ENCODE results near the gene ADCK1.
"Not testable (repeated sequence)": the region's sequence is repeated elsewhere in the genome, so short reads cannot be mapped to it uniquely, and the experiment has no call there.

ADCK1 gene

DNA sequence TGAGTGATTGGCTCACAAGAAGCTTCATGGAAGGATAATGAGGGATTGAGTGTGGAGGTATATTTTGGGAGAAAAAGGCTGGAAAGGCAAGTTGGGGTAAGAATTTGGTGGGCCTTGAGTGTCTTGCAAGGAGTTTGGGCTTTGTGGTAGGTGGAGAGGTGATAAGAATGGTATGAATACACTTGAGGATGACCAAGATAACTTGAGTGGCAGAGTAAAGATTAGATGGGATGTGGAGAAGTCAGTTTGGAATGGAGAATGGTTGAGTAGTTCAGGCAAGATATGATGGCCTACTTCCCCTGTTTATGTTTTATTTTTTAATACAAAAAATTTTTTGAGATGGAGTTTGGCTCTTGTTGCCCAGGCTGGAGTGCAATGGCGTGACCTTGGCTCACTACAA, 9.1 kb downstream of the ADCK1 start:
- no peak for DNase-seq

- no peak for DNase-seq
Observed at GRCh38 chr14:77812028-77812427, 12.1 kb downstream of the ADCK1 start.

- not testable (repeated sequence) for DNase-seq
Observed at GRCh38 chr14:77812682-77813081, 12.8 kb downstream of the ADCK1 start.

DNA sequence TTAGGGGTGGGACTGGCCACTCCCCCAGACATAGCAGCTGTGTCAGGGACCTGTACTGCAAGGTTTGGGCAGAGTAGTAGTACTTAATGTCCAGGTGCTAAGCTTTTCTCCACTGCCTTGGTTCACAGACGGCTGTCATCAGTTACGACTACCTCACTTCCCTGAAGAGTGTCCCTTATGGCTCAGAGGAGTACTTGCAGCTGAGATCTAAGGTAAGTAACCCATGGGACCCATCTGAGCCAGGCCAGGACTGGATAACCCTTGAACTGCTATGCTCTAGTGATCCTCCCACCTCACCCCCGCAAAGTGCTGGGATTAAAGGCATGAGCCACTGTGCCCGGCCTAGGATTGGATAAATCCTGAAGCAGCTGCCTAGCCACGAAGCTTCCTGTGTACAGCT, 22.4 kb downstream of the ADCK1 start:
- DNase-seq, result no peak

DNA sequence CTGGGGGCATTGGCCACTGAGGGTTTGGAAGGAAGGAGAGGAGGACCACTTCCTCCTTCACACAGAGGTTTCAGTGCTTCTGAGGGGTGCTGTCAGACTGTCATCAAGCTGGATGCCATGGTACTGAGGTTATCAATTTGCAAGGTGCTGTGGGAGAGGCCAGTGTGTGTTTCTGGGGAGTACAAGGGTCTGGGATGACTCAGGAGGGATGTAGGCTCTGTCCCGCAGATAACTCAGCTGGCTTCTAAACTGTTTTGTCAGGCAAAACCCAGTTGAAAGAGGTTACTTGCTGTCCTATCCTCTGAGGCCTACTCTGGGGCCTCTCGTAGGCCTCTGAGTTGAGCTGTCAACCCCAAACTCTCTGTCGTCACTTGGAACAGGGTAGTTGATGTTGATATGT, 22.8 kb downstream of the ADCK1 start:
- no peak for DNase-seq

GRCh38 chr14:77823378-77823777, 23.5 kb downstream of the ADCK1 start:
- no peak for DNase-seq

- no peak for DNase-seq
Observed at GRCh38 chr14:77825895-77826519, 26.1 kb downstream of the ADCK1 start.

- DNase-seq, result no peak
Observed at GRCh38 chr14:77830692-77831091, 30.8 kb downstream of the ADCK1 start.

DNA sequence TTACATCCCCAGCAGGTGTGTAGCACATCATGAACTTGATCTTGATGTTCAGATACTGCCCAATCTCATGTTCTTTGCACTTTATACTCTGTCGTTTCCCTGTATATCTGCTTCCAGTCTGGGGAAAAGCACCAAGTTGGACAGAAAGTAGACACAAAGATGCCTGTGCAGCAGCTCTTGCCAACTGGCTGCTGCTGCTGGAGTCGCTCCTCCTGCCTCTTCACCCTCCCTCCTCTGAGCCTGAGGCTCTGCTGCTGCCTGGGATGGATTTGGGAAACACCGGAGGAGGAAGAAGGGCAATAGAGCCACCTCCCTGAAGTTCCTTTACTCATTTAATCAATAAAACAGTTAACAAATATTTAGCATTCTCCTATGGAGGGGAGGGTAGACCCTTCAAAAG, 32.4 kb downstream of the ADCK1 start:
- DNase-seq, result no peak

- no peak for DNase-seq
Observed at GRCh38 chr14:77837926-77838325, 38.0 kb downstream of the ADCK1 start.

DNA sequence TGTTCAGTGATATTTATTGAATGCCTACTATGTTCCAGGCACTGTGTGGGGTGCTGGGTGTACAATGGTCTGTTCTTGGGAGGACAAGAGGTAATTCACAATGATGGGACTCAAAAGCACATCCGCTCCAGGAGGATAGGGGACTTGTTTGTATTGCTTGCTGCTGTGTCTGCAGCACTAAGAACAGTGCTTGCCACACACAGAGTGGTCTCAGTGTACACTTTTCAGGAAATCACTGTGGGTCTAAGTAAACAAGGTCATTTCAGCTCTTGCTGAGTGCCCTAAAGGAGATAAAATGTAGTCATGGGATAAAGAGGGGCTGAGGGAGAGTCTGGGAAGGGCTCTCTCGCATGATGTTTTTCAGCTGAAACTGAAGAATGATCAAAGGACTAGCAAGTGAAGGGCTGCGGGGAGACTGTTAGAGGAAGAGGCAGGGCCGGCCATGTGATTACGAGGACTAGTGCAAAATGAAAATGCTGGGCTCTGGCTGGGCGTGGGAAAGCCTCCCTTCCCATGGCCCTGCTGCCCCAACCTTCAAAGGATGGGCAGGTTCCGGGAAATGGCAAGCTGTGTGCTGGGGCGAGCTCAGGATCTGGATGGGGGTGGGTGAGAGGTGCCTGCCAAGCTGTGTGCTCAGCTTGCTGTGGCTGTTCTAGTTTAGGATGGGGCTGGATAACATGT, 39.1 kb downstream of the ADCK1 start:
- no peak for DNase-seq

- no peak for DNase-seq
Observed at GRCh38 chr14:77843195-77843594, 43.3 kb downstream of the ADCK1 start.

DNA sequence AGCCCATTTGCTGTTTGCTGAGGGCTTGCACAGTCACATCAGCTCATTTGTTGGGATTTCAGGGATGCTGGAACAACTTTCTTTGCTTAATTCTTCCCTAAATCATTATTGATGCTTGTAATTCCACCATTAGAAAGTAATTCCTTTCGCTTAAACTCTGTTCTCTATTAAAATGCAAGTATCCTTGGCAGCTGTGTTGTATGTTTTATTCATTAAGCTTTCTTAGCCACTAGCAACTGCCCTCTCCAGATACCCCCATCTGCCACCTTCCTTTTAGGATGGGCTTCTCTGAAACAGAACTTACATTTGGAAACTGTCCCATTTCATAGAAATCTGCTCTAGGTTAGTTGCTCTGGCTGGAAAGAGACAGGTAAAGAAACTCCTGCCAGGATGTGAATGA, 43.7 kb downstream of the ADCK1 start:
- DNase-seq, result no peak

DNA sequence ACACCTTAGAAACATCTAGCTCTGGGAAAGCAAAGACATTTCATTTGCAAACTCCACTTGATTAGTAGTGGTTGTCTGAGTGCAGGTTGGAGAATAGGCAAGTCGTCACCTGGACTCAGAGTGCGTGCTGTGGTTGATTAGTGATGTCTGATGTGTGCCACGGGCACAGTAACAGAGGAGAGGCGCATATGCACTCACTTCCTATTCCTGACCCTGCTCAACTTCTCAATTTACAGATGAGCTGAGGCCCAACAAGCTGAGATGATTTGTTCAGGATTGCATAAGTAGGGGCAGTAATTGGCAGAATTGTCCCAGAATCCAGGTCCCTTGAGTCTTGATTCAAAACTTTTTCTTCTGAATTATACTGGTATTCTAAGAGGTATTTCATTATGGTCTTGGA, 44.9 kb downstream of the ADCK1 start:
- DNase-seq, result peak; percentile 13 to 15

GRCh38 chr14:77848031-77848430, 48.1 kb downstream of the ADCK1 start:
- DNase-seq, result no peak

GRCh38 chr14:77849711-77850110, 49.8 kb downstream of the ADCK1 start:
- DNase-seq, result no peak

DNA sequence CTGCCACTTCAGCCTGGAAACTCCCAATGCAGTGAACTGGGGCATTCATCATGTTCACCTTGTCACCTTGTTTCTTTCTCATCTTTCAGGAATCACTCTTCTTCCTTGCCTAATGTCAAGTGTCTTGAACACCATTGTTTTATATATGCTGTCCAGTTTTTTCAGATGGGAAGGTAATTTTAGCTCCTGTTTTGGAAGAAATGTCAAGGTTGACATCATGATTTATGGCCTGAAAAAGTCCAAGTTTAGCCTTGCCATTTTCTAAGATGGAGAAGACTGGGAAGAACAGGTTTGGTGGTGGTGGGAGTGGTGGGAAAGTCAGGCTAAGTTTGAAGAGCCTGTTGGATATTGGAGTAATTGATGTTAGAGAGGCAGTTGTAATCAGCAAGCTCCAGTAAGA, 54.0 kb downstream of the ADCK1 start:
- no peak for DNase-seq

GRCh38 chr14:77856941-77857340, 57.0 kb downstream of the ADCK1 start:
- no peak for DNase-seq

DNA sequence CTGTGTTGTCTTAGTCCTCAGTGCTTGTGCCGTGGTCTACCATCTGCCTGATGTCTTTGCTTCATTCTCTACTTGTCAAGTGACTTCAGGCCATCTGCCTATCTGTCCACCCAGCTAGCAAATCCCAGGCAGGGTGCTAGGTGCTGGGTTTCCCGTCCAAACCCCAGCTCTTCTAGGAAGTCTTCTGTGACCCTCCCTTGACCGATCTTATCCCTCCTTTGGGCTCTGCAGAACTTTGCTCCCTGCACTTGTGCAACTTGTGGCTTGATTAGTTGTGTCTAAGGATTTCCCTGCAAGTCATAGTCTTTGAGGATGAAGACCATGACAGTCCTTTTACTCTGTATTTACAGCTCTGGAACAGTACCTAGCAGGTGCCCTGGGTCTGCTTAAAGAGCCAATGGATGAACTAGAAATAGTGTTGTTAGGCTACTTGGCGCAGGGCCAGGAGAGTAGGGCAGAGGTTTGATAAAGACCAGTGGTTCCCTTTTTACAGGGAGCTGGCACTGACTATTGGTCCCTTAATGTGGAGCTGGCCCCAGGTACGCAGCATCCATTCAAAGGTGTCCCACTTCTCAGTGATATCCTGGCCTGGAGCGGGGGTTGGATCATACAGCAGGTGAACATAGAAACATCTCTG, 60.1 kb downstream of the ADCK1 start:
- DNase-seq, result no peak

DNA sequence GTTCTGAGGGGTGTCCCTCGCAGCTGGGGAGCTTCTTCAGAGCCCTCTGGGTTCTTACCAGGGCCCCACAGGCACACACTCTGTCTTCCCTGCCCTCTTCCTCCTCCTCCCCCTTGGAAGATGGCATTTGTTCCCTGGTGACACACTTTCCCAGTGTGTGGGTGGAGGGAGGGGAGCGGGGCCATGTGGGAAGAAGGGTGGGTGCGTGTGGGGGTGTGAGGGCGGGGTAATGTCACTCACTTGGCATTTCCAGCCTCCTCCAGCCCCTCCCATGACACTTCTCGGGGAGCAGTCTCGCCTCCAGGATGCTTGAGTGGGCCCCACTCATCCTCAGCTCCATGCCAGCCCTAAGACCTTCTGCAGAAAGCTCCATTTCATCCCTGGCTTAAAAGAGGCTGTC, 61.3 kb downstream of the ADCK1 start:
- DNase-seq, result no peak

- peak; percentile 29 to 87 for DNase-seq
Observed at GRCh38 chr14:77862154-77862786, 62.4 kb downstream of the ADCK1 start.

- peak; percentile 6 to 17 for DNase-seq
Observed at GRCh38 chr14:77864085-77864484, 64.2 kb downstream of the ADCK1 start.

DNA sequence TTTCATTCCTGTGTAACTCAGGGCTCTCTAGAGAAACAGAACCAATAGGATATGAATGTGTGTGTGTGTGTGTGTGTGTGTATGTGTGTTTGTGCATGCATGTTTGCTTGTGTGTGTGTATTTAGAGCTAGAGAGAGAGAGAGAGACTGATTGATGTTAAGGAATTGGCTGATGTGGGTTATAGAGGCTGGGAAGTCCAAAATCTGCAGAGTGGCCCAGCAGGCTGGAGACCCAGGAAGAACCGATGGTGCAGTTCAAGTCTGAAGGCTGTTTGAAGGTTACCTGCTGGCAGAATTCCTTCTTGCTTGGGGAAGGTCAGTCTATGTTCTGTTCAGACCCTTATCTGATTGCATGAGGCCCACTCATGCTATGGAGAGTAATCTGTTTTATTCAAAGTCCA, 64.7 kb downstream of the ADCK1 start:
- DNase-seq, result no peak

GRCh38 chr14:77865455-77865854, 65.5 kb downstream of the ADCK1 start:
- DNase-seq, result no peak

Data from inflammatory macrophage treated with lipopolysaccharide for 1 hour (primary cell).